HCT116 (cell line): Measurements from ENCODE around the gene RGL3. TPM values are rescaled to one million over a fixed set of nuclear protein-coding genes. Genes with fewer than 3 reads are reported as not detected.

Experiments
- ATAC-seq: fragments of 200-7000 bp; cut with Tn5 transposase; 2 replicates; pipeline ENCODE4 v1.9.1; 2020; ENCODE audit warnings: mild to moderate bottlenecking, moderate library complexity
- BruUV-seq: library from RNA; stranded (reverse); fragments of 400-500 nt; replicated peaks from 2 replicates; lab custom pipeline; 2021; lab: Mats Ljungman, UMichigan
- CTCF ChIA-PET: fragments of 300-600 bp; sonication (Branson Sonifier 250); formaldehyde crosslinking; loops from one replicate; lab custom pipeline; 2021; ENCODE audit warnings: antibody characterized with exemption; lab: Charles Lee
- POLR2A ChIA-PET: fragments of 300-600, 350-600 bp; sonication (Branson Sonifier 250); formaldehyde crosslinking; loops from one replicate; lab custom pipeline; 2021; ENCODE audit warnings: antibody characterized with exemption; lab: Charles Lee
- RAD21 ChIA-PET, 2 experiments: fragments of 300-600 bp; sonication (Branson Sonifier 250); formaldehyde crosslinking; loops; one replicate each; lab custom pipeline; 2023; ENCODE audit warnings: low total read pairs in 2 of 2; ENCODE audit not compliant: uncharacterized antibody in 2 of 2, unreplicated experiment in 2 of 2, low non-redundant PET in 1 of 2; lab: Charles Lee
- DNase-seq: peaks from one replicate; pipeline ENCODE4 v3.0.0-alpha.2; 2010; ENCODE audit warnings: low read depth, low spot score
- H2AFZ ChIP-seq: fragments of 200-600 bp; shearing (Covaris generic), sonication (generic); 2 replicates; pipeline ENCODE4 v1.6.1; 2017; ENCODE audit warnings: low read depth, mixed run types, mixed read lengths, antibody characterized with exemption, low read length; ENCODE audit not compliant: poor library complexity, severe bottlenecking
- H3K27ac ChIP-seq: 2 replicates; pipeline ENCODE4 v1.5.1; 2012; ENCODE audit warnings: low read depth, low read length
- H3K27me3 ChIP-seq: fragments of 200-600 bp; sonication (generic); 2 replicates; pipeline ENCODE4 v1.6.1; 2016; ENCODE audit warnings: mixed run types, low read length, mixed read lengths; ENCODE audit not compliant: insufficient read depth
- H3K36me3 ChIP-seq, 2 experiments: fragments of 200-500 bp in 1 of 2; fragments of 200-600 bp in 1 of 2; sonication (Bioruptor generic) in 1 of 2; sonication (generic) in 1 of 2; 2 replicates each; pipeline versions ENCODE4 v1.5.1 to v1.6.1; 2014 to 2016; ENCODE audit warnings: low read length in 2 of 2, inconsistent platforms in 1 of 2, mixed read lengths in 1 of 2, mixed run types in 1 of 2; ENCODE audit not compliant: insufficient read depth in 2 of 2, control insufficient read depth in 1 of 2
- H3K4me1 ChIP-seq, 2 experiments: fragments of 200-600 bp in 1 of 2; sonication (generic) in 1 of 2; 2 replicates each; pipeline versions ENCODE4 v1.5.1 to v1.6.1; 2012 to 2017; ENCODE audit warnings: low read length in 2 of 2, inconsistent platforms in 1 of 2, mild to moderate bottlenecking in 1 of 2, mixed read lengths in 1 of 2, mixed run types in 1 of 2, moderate library complexity in 1 of 2; ENCODE audit not compliant: insufficient read depth in 2 of 2, control insufficient read depth in 1 of 2
- H3K4me2 ChIP-seq: fragments of 200-600 bp; sonication (generic); 2 replicates; pipeline ENCODE4 v1.6.1; 2017; ENCODE audit warnings: mixed run types, low read length, mixed read lengths
- H3K4me3 ChIP-seq, 2 experiments: fragments of 200-600 bp in 1 of 2; sonication (generic) in 1 of 2; replicated peaks in 1 of 2; 2 replicates each; pipeline ENCODE4 v1.5.1; 2011 to 2016; ENCODE audit warnings: low read length in 2 of 2, control low read depth in 1 of 2, low read depth in 1 of 2, mild to moderate bottlenecking in 1 of 2, mixed read lengths in 1 of 2, mixed run types in 1 of 2
- H3K79me2 ChIP-seq: fragments of 200-600 bp; sonication (generic); 2 replicates; pipeline ENCODE4 v1.6.1; 2017; ENCODE audit warnings: mild to moderate bottlenecking, mixed run types, low read length, moderate library complexity, mixed read lengths; ENCODE audit not compliant: insufficient read depth
- H3K9ac ChIP-seq: fragments of 200-600 bp; sonication (generic); 2 replicates; pipeline ENCODE4 v1.6.1; 2016; ENCODE audit warnings: low read length, mixed read lengths
- H3K9me2 ChIP-seq: fragments of 200-600 bp; sonication (generic), shearing (Covaris generic); 2 replicates; pipeline ENCODE4 v1.6.1; 2017; ENCODE audit warnings: mixed run types, mild to moderate bottlenecking, moderate library complexity; ENCODE audit not compliant: insufficient read depth
- H3K9me3 ChIP-seq, 2 experiments: fragments of 200-500 bp in 1 of 2; fragments of 200-600 bp in 1 of 2; sonication (Bioruptor generic) in 1 of 2; sonication (generic) in 1 of 2; 2 replicates each; pipeline ENCODE4 v1.6.1; 2014 to 2017; ENCODE audit warnings: low read length in 2 of 2, mixed read lengths in 2 of 2, inconsistent platforms in 1 of 2, low read depth in 1 of 2, mild to moderate bottlenecking in 1 of 2, mixed run types in 1 of 2, moderate library complexity in 1 of 2; ENCODE audit not compliant: control insufficient read depth in 1 of 2, insufficient read depth in 1 of 2
- H4K20me1 ChIP-seq: fragments of 200-600 bp; sonication (generic), shearing (Covaris generic); 2 replicates; pipeline ENCODE4 v1.6.1; 2017; ENCODE audit warnings: mixed run types, mild to moderate bottlenecking, moderate library complexity; ENCODE audit not compliant: insufficient read depth
- CBX3 ChIP-seq: IDR thresholded peaks from 2 replicates; pipeline ENCODE4 v1.6.1; 2012; ENCODE audit warnings: low read depth
- CEBPB ChIP-seq: IDR thresholded peaks from 2 replicates; pipeline ENCODE4 v1.6.1; 2012; ENCODE audit warnings: low read depth
- EGR1 ChIP-seq: IDR thresholded peaks from 2 replicates; pipeline ENCODE4 v1.6.1; 2012; ENCODE audit warnings: low read depth
- EZH2phosphoT487 ChIP-seq: fragments of 200-600 bp; IDR thresholded peaks from 2 replicates; pipeline ENCODE4 v1.6.1; 2018; ENCODE audit warnings: antibody characterized with exemption, borderline replicate concordance
- FOSL1 ChIP-seq: IDR thresholded peaks from 2 replicates; pipeline ENCODE4 v1.6.1; 2012; ENCODE audit warnings: low read depth
- JUND ChIP-seq: IDR thresholded peaks from 2 replicates; pipeline ENCODE4 v1.6.1; 2012
- POLR2A ChIP-seq: IDR thresholded peaks from 2 replicates; pipeline ENCODE4 v1.7.0; 2011; ENCODE audit warnings: borderline replicate concordance; ENCODE audit not compliant: insufficient read depth, insufficient read length; ENCODE audit errors: extremely low read depth
- REST ChIP-seq: IDR thresholded peaks from 2 replicates; pipeline ENCODE4 v1.6.1; 2012; ENCODE audit warnings: low read depth
- ZBTB33 ChIP-seq: IDR thresholded peaks from 2 replicates; pipeline ENCODE4 v1.6.1; 2011; ENCODE audit warnings: mild to moderate bottlenecking, low read length, moderate library complexity; ENCODE audit not compliant: insufficient replicate concordance; ENCODE audit errors: extremely low read depth
- ZNF274 ChIP-seq: fragments of 200-500 bp; sonication (Bioruptor generic); IDR thresholded peaks from 2 replicates; pipeline ENCODE4 v1.6.1; 2014; ENCODE audit warnings: mild to moderate bottlenecking, low read depth, low read length, inconsistent platforms
- intact Hi-C: fragments of 100-400 bp; cut with micrococcal nuclease; formaldehyde crosslinking; loops from 2 replicates; pipeline ENCODE4 v1.10.0; 2022
- total RNA-seq: library from RNA; stranded (reverse); gene quantifications from one replicate; pipeline ENCODE4 v1.2.1, GENCODE V29; 2021; ENCODE audit not compliant: unreplicated experiment

Gene RGL3
- total RNA-seq, 1 experiment from 2014 or later = 99.2 TPM

DNA sequence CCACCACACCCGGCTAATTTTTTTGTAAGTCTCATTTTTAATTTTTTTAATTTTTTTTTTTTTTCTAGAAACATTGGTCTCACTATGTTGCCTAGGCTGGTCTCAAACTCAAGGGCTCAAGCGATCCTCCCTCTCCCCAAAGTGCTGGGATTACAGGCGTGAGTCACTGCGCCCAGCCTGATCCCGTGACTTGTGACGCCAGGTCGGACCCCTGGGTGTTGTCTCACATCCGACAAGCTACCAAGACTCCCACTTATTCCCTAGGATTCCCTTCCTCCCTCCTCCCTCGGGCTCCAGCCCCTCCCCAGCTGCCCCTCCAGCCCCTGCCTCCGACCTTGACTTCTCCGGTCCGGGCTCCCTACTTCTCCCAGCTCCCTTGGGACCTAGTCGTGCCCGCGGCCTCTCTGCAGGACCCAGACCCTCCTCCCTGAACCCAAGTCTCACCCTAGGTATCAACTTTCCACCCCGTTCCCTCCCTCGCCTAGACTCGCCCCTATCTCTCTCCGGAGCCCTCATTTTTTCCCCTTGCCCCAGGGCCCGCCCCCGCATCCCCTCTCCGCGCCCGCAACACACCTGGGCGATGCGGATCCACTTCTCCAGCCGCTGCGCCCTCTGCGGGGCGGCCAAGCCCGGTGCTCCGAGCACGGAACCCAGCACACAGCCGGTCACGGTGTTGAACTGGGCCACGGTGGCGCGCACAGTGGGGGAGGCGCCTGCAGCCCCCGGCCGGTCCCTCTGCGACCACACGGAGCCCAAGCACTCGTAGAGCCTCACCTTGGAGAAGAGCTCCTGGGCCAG, 13.1 kb downstream of the RGL3 start:
- TF ChIP-seq FOSL1 = no peak
- TF ChIP-seq ZBTB33 = no peak
- CTCF ChIA-PET = interaction anchor here (1.5 kb wide), 1 partner anchor 29 kb away, joined by 4 read pairs; the partner anchor contains the start of genes ODAD3 and PRKCSH
- DNase-seq (no peak), ATAC-seq (no peak)
- RAD21 ChIA-PET = interaction anchor here in 1 of 2 experiments (0.6 kb wide), 1 partner anchor 131 kb away, joined by 3 read pairs; no protein-coding TSS in a partner anchor
- intact Hi-C loops = no loop called here
- peaks cover 11 to 16% of the 10 kb centered on the region in 2 experiments for H3K36me3 ChIP-seq
- BruUV-seq = no TSS peak
- POLR2A ChIA-PET = interaction anchor here (0.9 to 2.3 kb wide), 3 partner anchors 12 to 25 kb away, joined by 3 to 8 read pairs (median 4); partner anchors contain the start of gene EPOR
- no peaks in the 10 kb centered on the region for H3K27me3 ChIP-seq
- H3K79me2 ChIP-seq = no peaks in the 10 kb centered on the region; the same call in 1 of the 2 replicates
- no peak overlapping the region for H3K4me3 ChIP-seq
- no peak overlapping the region for H3K4me2 ChIP-seq
- H3K9me3 ChIP-seq = no peaks in the 10 kb centered on the region
- no peaks in the 10 kb centered on the region for H3K9me2 ChIP-seq
- H4K20me1 ChIP-seq = no peaks in the 10 kb centered on the region
- peaks cover 0 to 7% of the 10 kb centered on the region in 2 experiments; a peak in 3 of 4 replicates for H3K4me1 ChIP-seq
- no peak overlapping the region for H3K9ac ChIP-seq
- H2AFZ ChIP-seq = no peak overlapping the region
- H3K27ac ChIP-seq = no peak overlapping the region

DNA sequence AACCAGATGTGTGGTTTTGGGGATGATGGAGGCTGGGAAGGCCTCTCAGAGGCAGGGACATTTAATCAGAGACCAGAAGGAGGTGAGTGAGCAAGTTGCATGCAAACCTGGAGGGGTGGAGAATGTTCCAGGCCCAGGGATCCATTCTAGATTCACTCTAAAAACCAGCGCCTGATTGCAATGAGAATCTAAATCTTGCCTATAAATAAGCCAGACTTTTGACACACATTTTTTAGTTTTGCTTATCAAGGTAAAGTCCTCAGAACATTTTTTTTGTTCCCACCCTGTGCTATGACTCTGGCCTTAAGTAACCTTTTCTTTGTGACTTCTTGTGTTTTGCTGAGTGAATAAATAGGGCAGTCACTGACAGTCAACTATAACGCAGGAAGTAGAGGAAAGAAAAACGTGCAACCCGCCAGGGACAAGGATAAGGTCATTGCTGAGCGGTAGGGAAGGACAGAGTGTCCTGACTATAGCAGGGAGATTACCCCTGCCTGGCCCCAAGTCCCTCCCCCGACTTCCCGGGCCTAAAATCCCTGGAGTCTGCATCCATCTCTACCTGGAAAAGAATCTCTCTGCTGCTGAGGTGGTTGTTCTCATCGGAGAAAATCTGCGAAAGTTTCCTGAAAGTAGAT, 14.4 kb downstream of the RGL3 start:
- ChIA-PET CTCF (no interaction called here), POLR2A (no interaction called here), RAD21 (no interaction called here)
- TF ChIP-seq REST (no peak), FOSL1 (no peak), JUND (no peak), ZNF274 (no peak), CBX3 (no peak), POLR2A (no peak), EGR1 (no peak), EZH2phosphoT487 (no peak), CEBPB (no peak)

More for the DNA sequence above, 14.4 kb downstream of the RGL3 start:
- H4K20me1 ChIP-seq = no peaks in the 10 kb centered on the region
- H3K9ac ChIP-seq = no peak overlapping the region
- no peak overlapping the region for H2AFZ ChIP-seq
- H3K4me3 ChIP-seq = no peak overlapping the region
- ATAC-seq (no peak), DNase-seq (no peak)
- H3K4me2 ChIP-seq = no peak overlapping the region
- H3K36me3 ChIP-seq = peaks cover 17 to 18% of the 10 kb centered on the region in 2 experiments; a peak in 3 of 4 replicates
- H3K27ac ChIP-seq = no peak overlapping the region
- H3K9me3 ChIP-seq = no peaks in the 10 kb centered on the region
- no peaks in the 10 kb centered on the region for H3K27me3 ChIP-seq
- no peaks in the 10 kb centered on the region for H3K4me1 ChIP-seq
- intact Hi-C loops = no loop called here
- H3K9me2 ChIP-seq = no peaks in the 10 kb centered on the region
- BruUV-seq = no TSS peak
- H3K79me2 ChIP-seq = no peaks in the 10 kb centered on the region
